ENCODE measurements around the gene CPNE4.
"Not testable (repeated sequence)": the region's sequence is repeated elsewhere in the genome, so short reads cannot be mapped to it uniquely, and the experiment has no call there.

The CPNE4 gene

GRCh38 chr3:132004571-132004970 lies 30.2 kb downstream of the CPNE4 start:
- H3K27me3 Mint-ChIP-seq = peaks cover 3% of the 10 kb centered on the region
- DNase-seq (ENCODE audit: low spot score in 2 of 2) (no peak), ATAC-seq (ENCODE audit: low read depth) (no peak)
- no peak overlapping the region for H3K4me3 Mint-ChIP-seq
- no peak overlapping the region for H3K27ac Mint-ChIP-seq
- no peaks in the 10 kb centered on the region for H3K36me3 Mint-ChIP-seq
- no peaks in the 10 kb centered on the region for H3K4me1 Mint-ChIP-seq
- no peaks in the 10 kb centered on the region for H3K9me3 Mint-ChIP-seq

GRCh38 chr3:132003685-132004084 lies 31.1 kb downstream of the CPNE4 start:
- Mint-ChIP-seq H3K9me3 (no peaks in the 10 kb centered on the region), H3K36me3 (no peaks in the 10 kb centered on the region), H3K4me3 (no peak overlapping the region), H3K27me3 (peaks cover 3% of the 10 kb centered on the region), H3K27ac (no peak overlapping the region), H3K4me1 (no peaks in the 10 kb centered on the region)
- DNase-seq (ENCODE audit: low spot score in 2 of 2) (no peak), ATAC-seq (ENCODE audit: low read depth) (no peak)

GRCh38 chr3:132001999-132002398 lies 32.8 kb downstream of the CPNE4 start:
- no peaks in the 10 kb centered on the region for H3K4me1 Mint-ChIP-seq
- H3K4me3 Mint-ChIP-seq = no peak overlapping the region
- H3K9me3 Mint-ChIP-seq = no peaks in the 10 kb centered on the region
- no peaks in the 10 kb centered on the region for H3K36me3 Mint-ChIP-seq
- H3K27me3 Mint-ChIP-seq = peaks cover 1% of the 10 kb centered on the region
- DNase-seq (ENCODE audit: low spot score in 2 of 2) (no peak), ATAC-seq (ENCODE audit: low read depth) (no peak)
- no peak overlapping the region for H3K27ac Mint-ChIP-seq

GRCh38 chr3:132001036-132001435 lies 33.8 kb downstream of the CPNE4 start:
- Mint-ChIP-seq H3K36me3 (no peaks in the 10 kb centered on the region), H3K27ac (no peak overlapping the region), H3K4me1 (no peaks in the 10 kb centered on the region), H3K27me3 (peaks cover 3% of the 10 kb centered on the region), H3K9me3 (no peaks in the 10 kb centered on the region), H3K4me3 (no peak overlapping the region)
- DNase-seq (ENCODE audit: low spot score in 2 of 2) = no peak
- ATAC-seq (ENCODE audit: low read depth) = no peak

- Mint-ChIP-seq H3K27ac (no peak overlapping the region), H3K9me3 (no peaks in the 10 kb centered on the region), H3K36me3 (no peaks in the 10 kb centered on the region), H3K4me1 (no peaks in the 10 kb centered on the region), H3K27me3 (peaks cover 1% of the 10 kb centered on the region), H3K4me3 (no peak overlapping the region)
- no peak for ATAC-seq (ENCODE audit: low read depth)
- no peak for DNase-seq (ENCODE audit: low spot score in 2 of 2)
Observed at GRCh38 chr3:131998027-131998426, 36.8 kb downstream of the CPNE4 start.

GRCh38 chr3:131995891-131996290 lies 38.9 kb downstream of the CPNE4 start:
- H3K9me3 Mint-ChIP-seq = peaks cover 7% of the 10 kb centered on the region
- DNase-seq (ENCODE audit: low spot score in 2 of 2) (no peak), ATAC-seq (ENCODE audit: low read depth) (no peak)
- H3K4me1 Mint-ChIP-seq = no peaks in the 10 kb centered on the region
- peaks cover 2% of the 10 kb centered on the region for H3K36me3 Mint-ChIP-seq
- no peak overlapping the region for H3K4me3 Mint-ChIP-seq
- H3K27me3 Mint-ChIP-seq = peaks cover 1% of the 10 kb centered on the region
- no peak overlapping the region for H3K27ac Mint-ChIP-seq

- Mint-ChIP-seq H3K9me3 (peaks cover 9% of the 10 kb centered on the region), H3K36me3 (peaks cover 2% of the 10 kb centered on the region), H3K4me3 (no peak overlapping the region), H3K27ac (no peak overlapping the region), H3K27me3 (peaks cover 3% of the 10 kb centered on the region), H3K4me1 (no peaks in the 10 kb centered on the region)
- ATAC-seq (ENCODE audit: low read depth) (no peak), DNase-seq (ENCODE audit: low spot score in 2 of 2) (no peak)
Observed at GRCh38 chr3:131989318-131989717, 45.5 kb downstream of the CPNE4 start.

- Mint-ChIP-seq H3K9me3 (peaks cover 9% of the 10 kb centered on the region), H3K27ac (no peak overlapping the region), H3K4me1 (no peaks in the 10 kb centered on the region), H3K27me3 (peaks cover 3% of the 10 kb centered on the region), H3K4me3 (no peak overlapping the region), H3K36me3 (peaks cover 2% of the 10 kb centered on the region)
- ATAC-seq (ENCODE audit: low read depth) (no peak), DNase-seq (ENCODE audit: low spot score in 2 of 2) (no peak)
Observed at GRCh38 chr3:131988209-131988608, 46.6 kb downstream of the CPNE4 start.

- peaks cover 3% of the 10 kb centered on the region for H3K27me3 Mint-ChIP-seq
- H3K4me3 Mint-ChIP-seq = no peak overlapping the region
- no peak overlapping the region for H3K27ac Mint-ChIP-seq
- peaks cover 7% of the 10 kb centered on the region for H3K9me3 Mint-ChIP-seq
- no peaks in the 10 kb centered on the region for H3K4me1 Mint-ChIP-seq
- no peak for ATAC-seq (ENCODE audit: low read depth)
- no peak for DNase-seq (ENCODE audit: low spot score in 2 of 2)
- H3K36me3 Mint-ChIP-seq = no peaks in the 10 kb centered on the region
Observed at GRCh38 chr3:131983689-131984088, 51.1 kb downstream of the CPNE4 start.

GRCh38 chr3:131981323-131981722 lies 53.5 kb downstream of the CPNE4 start:
- peaks cover 9% of the 10 kb centered on the region for H3K9me3 Mint-ChIP-seq
- ATAC-seq (ENCODE audit: low read depth) (no peak), DNase-seq (ENCODE audit: low spot score in 2 of 2) (no peak)
- no peak overlapping the region for H3K27ac Mint-ChIP-seq
- no peaks in the 10 kb centered on the region for H3K4me1 Mint-ChIP-seq
- peaks cover 3% of the 10 kb centered on the region for H3K27me3 Mint-ChIP-seq
- H3K36me3 Mint-ChIP-seq = no peaks in the 10 kb centered on the region
- no peak overlapping the region for H3K4me3 Mint-ChIP-seq

GRCh38 chr3:131976448-131976847 lies 58.4 kb downstream of the CPNE4 start:
- DNase-seq (ENCODE audit: low spot score in 2 of 2) (no peak), ATAC-seq (ENCODE audit: low read depth) (no peak)
- no peak overlapping the region for H3K27ac Mint-ChIP-seq
- H3K4me3 Mint-ChIP-seq = no peak overlapping the region
- no peaks in the 10 kb centered on the region for H3K27me3 Mint-ChIP-seq
- no peaks in the 10 kb centered on the region for H3K4me1 Mint-ChIP-seq
- peaks cover 9% of the 10 kb centered on the region for H3K9me3 Mint-ChIP-seq
- H3K36me3 Mint-ChIP-seq = no peaks in the 10 kb centered on the region

- Mint-ChIP-seq H3K36me3 (no peaks in the 10 kb centered on the region), H3K27me3 (no peaks in the 10 kb centered on the region), H3K27ac (no peak overlapping the region), H3K9me3 (peaks cover 7% of the 10 kb centered on the region), H3K4me1 (no peaks in the 10 kb centered on the region), H3K4me3 (no peak overlapping the region)
- no peak for ATAC-seq (ENCODE audit: low read depth)
- DNase-seq (ENCODE audit: low spot score in 2 of 2) = no peak
Observed at GRCh38 chr3:131975047-131975446, 59.8 kb downstream of the CPNE4 start.

- Mint-ChIP-seq H3K9me3 (peaks cover 3% of the 10 kb centered on the region), H3K27me3 (no peaks in the 10 kb centered on the region), H3K36me3 (no peaks in the 10 kb centered on the region), H3K4me3 (no peak overlapping the region), H3K27ac (no peak overlapping the region), H3K4me1 (no peaks in the 10 kb centered on the region)
- DNase-seq (ENCODE audit: low spot score in 2 of 2) (no peak), ATAC-seq (ENCODE audit: low read depth) (no peak)
Observed at GRCh38 chr3:131973731-131974130, 61.1 kb downstream of the CPNE4 start.

GRCh38 chr3:131972550-131972949 lies 62.3 kb downstream of the CPNE4 start:
- Mint-ChIP-seq H3K36me3 (no peaks in the 10 kb centered on the region), H3K27ac (no peak overlapping the region), H3K4me1 (no peaks in the 10 kb centered on the region), H3K4me3 (no peak overlapping the region), H3K27me3 (no peaks in the 10 kb centered on the region), H3K9me3 (peaks cover 1% of the 10 kb centered on the region)
- DNase-seq (ENCODE audit: low spot score in 2 of 2) = no peak
- no peak for ATAC-seq (ENCODE audit: low read depth)

GRCh38 chr3:131972091-131972490 lies 62.7 kb downstream of the CPNE4 start:
- Mint-ChIP-seq H3K9me3 (peaks cover 3% of the 10 kb centered on the region), H3K4me3 (no peak overlapping the region), H3K27me3 (no peaks in the 10 kb centered on the region), H3K27ac (no peak overlapping the region), H3K36me3 (no peaks in the 10 kb centered on the region), H3K4me1 (no peaks in the 10 kb centered on the region)
- no peak for ATAC-seq (ENCODE audit: low read depth)
- no peak for DNase-seq (ENCODE audit: low spot score in 2 of 2)

- DNase-seq (ENCODE audit: low spot score in 2 of 2); H3K27ac Mint-ChIP-seq; ATAC-seq (ENCODE audit: low read depth); H3K27me3 Mint-ChIP-seq; H3K4me1 Mint-ChIP-seq; H3K4me3 Mint-ChIP-seq; H3K36me3 Mint-ChIP-seq: not testable (repeated sequence)
- H3K9me3 Mint-ChIP-seq = peaks cover 13% of the 10 kb centered on the region
Observed at GRCh38 chr3:131963442-131963841, 71.4 kb downstream of the CPNE4 start.

Data from memory B cell (primary cell).